Smooth muscle cell of the brain vasculature (primary cell): ENCODE results near the gene CYP19A1.

Source experiments
- DNase-seq: peaks from one replicate; pipeline ENCODE4 v3.0.0-alpha.2; 2012; ENCODE audit warnings: low read depth, low spot score

Gene CYP19A1

GRCh38 chr15:51359981-51360380 lies 21.6 kb upstream of the CYP19A1 start:
- no peak for DNase-seq

- DNase-seq = no peak
Observed at GRCh38 chr15:51356983-51357382, 18.6 kb upstream of the CYP19A1 start.

GRCh38 chr15:51356147-51356546 lies 17.8 kb upstream of the CYP19A1 start:
- DNase-seq = no peak

- DNase-seq = no peak
Observed at GRCh38 chr15:51355096-51355495, 16.7 kb upstream of the CYP19A1 start.

DNA sequence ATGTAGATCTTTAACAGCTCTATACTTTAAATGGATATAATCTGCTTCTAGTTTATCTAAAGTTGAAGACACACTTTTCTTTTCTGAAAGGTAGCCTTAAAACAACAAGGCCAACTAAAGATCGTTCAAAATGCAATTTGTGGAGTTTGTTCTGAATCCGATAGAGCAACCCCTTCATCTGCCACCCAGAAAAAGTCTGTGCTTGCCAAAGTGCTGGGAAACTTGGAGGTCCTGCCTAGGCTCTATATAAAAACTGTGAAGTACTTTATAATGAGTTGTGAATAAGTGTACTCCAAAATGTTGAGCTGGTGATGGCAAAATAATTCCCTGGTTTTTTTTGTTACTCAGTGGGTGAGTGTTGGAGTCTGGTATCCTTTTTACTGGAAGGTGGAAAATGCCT lies 15.6 kb upstream of the CYP19A1 start:
- DNase-seq = no peak

DNA sequence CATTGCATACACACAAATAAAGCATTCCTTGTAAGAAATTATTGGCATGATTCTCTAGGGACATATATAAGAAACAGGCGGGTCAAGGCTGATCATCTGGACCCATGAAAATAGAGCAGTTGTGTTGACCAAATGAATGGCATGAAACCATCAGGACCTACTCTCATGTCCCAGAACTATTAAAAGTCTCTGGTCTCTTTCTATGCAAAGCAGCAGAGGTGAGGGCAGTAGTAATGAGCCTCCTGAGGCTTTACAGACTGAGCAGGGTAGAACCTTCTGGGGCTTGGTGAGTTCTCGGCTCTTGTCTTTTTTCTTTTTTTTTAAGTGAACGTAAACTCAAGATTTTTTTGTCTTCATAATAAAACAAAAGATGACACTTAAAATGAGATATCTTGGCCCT lies 12.3 kb upstream of the CYP19A1 start:
- DNase-seq = no peak

GRCh38 chr15:51349156-51349844 lies 10.9 kb upstream of the CYP19A1 start:
- no peak for DNase-seq

DNA sequence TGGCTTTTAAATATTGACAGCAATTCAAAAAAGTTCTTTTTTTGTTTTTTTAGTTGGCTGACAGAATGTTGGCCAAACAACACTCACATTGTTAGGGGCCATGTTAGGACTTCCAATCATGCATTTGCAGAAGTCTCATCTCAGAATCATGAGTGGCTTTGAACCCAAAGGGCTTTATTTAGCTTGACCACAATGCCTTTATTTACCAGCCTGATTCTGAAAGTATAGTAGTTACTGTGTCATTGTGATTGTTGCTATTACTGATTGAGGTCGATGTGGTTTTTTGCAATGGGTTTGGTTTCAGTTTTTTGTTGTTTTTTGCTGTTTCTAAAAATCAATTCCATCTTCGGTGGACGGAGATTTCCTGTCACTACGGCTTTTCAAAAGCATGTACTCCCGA lies 10.3 kb upstream of the CYP19A1 start:
- DNase-seq = no peak

DNA sequence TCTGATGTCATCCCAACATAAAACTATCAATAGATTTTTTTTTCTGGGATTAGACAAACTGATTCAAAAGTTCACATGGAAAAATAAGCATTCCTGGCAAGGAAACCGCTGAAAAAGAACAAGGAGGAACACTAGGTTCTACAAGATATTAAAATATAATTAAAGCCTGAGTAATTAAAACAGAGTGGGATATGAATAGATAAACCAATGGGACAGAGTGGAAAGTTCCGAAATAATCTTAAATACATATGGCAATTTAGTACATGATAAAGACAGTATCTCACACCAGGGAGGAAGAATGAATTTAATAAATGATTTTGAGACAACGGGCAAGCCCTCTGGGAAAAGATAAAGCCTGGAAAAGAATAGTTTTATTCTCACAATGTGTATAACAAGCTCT lies 7.7 kb upstream of the CYP19A1 start:
- DNase-seq = no peak

GRCh38 chr15:51343466-51343865 lies 5.1 kb upstream of the CYP19A1 start:
- DNase-seq = no peak

DNA sequence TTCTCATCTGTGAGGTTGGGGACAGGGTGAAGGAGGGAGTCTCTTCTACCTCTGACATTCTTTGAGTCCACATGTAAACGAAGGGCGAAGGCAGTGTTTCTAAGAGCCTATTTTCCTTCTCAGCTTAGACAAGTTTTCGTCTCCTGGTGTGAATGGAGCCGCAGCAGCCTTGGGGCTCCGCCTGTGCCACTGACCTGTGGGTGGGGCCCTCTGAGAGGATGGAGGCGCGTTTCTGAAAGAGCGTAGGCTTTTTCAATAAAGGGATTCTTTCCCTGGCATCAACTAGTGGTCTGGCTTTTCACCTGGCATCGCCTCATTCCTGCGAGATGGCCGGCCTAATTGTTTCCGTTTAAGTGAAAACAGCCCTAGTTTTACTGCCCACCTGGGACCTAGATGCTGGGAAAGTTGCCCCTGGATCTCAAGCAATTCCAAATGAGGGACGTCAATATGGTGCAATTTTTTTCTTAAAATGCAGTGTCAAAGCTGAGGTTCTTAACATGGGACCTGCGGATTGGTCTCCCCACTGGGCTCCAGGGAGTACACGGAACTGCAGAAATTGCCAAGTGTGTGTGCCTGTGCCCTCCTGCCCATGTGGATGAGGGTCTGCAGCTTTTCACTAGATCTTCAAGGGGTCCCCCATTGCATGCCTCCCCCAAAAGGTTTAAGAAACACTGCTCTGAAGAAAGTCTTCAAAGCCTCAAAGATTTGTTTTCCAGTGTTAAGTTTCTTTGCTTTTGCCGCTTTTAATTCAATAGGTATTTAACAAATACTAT lies 4.0 kb upstream of the CYP19A1 start:
- no peak for DNase-seq

DNA sequence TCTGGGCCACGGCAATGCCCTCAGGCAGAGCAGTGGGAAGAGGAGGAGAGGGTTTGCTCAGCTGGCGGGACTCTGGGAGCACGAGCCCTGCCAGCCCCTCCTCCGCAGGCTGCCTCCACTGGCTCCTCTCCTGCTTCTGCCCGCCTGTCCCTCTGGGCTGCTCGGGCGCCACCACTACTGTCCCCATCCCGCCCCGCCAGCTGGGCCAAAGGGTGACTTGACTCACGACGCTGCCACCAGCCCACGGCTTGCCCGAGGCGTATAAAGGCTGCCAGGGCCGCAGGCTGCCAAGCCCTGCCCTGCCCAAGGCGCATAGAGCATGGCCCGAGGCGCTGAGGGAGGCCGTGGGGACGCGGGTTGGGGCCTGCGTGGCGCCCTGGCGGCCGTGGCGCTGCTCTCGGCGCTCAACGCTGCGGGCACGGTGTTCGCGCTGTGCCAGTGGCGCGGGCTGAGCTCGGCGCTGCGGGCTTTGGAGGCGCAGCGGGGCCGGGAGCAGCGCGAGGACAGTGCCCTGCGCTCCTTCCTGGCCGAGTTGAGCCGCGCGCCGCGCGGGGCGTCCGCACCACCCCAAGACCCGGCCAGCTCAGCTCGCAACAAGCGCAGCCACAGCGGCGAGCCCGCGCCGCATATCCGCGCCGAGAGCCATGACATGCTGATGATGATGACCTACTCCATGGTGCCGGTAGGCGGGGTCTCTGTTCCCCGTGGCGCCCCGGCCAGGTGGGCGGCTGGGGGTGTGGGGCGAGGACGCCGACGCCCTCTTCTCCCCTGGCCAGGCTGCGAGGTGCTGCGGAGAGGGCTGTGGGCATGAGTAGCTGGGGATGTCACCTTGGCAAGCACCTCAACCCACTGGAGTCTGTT lies 3.2 kb upstream of the CYP19A1 start, which contains the start of gene GLDN:
Gene GLDN (plus strand): TSS at position 290 of the 861 bp plus-strand sequence. CDS start 30 bp downstream, at position 320.
- no peak for DNase-seq

- no peak for DNase-seq
Observed at GRCh38 chr15:51335538-51336410, 2.6 kb downstream of the CYP19A1 start.

DNA sequence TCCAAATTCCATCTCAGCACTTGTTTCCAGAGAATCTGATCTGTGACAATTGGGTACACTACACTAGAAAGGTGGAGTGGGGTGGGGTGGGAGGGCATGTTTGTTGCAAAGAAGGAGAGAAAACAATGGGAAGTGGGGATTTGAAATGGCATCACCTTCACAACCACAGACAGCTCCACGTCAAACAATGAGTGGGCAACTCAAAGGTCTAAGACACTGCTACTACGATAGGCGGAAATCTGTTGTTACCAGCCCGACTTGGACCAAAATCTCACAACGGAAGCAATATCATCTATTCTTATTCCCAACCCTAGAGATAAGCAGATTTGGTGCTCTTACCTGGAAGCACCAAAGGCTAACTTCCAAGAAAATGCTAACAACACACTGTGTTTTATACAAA lies 3.3 kb downstream of the CYP19A1 start:
- no peak for DNase-seq

GRCh38 chr15:51334011-51334451 lies 4.4 kb downstream of the CYP19A1 start:
- no peak for DNase-seq

DNA sequence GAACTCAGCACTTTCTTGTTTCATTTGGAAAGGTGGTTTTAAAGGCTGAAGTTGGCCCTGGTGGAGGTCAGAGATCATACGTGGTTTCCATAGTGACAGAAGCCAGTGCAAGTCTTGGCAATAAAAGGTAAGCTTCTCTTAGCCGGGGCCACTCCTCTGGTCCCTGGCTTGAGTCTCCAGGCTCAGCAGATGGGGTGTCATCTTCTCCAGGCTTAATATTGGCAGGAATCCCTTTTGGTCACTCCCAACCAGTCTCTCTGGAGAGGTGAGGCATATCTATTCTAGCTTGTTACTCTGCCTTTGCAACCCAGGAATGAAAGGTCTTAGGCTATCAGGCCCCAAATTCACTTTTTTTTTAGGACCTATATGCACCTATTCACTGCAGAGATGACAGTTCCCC lies 4.8 kb downstream of the CYP19A1 start:
- no peak for DNase-seq

DNA sequence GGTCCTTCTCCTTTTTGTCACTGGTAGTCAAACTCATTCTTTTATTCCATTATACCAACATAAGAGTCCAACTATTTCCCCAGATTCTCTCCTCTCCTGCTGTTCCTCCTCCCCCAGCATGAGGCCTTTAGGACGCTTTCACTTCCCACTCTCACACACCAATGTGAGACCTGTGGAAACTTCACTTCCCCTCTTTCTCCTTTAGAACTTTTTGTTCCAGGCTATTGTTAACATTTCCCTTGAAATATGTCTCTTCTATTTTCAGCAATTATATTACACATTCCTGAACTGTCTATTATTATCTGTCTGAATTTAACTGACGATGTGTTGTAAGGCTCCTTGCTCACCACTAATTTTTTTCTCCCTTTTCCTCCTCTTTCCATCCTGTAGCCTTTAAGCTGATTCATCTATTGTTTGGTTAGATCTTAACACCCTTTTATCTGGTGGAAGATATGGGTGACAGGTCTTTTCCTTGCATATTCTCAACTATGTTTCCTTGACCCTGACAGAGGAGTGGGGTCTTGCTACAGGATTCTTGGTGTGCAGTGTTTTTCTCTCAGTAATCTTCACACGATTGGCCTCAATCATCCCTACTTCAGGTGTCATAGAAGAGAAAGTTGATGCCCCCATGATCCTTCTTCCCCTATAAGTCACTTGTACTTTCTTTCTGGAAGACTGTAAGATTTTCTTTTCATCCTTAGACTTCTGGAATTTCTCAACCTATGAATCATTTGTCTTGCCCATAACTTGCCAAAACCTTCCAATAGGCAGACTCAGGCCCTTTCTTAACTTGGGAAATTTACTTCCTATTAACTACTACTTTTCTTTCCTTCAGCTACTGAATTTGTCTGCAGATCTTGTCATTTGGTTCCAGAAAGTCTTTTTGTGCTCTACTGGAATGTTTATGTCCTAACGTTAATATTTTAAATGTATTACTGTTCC lies 5.9 kb downstream of the CYP19A1 start:
- no peak for DNase-seq

DNA sequence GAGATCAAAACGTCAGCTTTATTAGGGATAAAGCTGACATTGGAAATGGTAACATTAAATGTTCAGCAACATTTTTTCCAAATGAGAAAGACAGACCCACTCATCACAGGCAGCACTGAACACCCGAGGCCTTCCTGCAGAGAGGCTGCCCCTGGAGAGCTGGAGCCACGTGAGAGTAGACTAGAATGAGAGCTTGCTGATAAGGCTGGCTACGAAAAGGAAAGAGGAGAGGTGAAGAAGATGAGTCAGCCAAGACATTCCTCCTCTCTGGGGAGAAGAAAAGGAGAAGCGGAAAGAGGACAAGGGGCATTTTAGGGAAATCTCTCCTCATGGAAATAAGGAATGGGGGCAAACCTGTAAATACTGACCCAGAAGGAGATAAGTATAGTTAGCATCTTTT lies 7.3 kb downstream of the CYP19A1 start:
- no peak for DNase-seq

- no peak for DNase-seq
Observed at GRCh38 chr15:51328926-51329325, 9.5 kb downstream of the CYP19A1 start.

DNA sequence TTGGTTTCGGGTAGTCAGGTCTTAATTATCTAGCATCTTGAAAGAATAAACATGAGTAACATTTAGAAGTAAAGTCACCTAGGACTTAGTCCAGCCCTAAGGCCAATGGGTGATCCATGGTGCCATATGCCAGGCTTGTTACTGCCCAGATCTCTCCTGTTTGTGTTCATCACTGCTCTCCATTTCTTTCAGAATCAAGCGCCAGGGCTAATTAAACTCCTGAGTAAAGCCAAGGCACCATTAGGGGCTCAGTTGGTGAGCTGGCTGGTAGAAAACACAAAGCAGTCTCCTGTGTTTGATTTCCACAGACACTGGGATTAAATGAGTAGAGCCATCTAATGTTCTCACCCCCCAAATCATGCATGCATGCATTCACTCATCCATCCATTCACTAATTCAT lies 11.3 kb downstream of the CYP19A1 start:
- no peak for DNase-seq
